Lung microvascular endothelial cell (primary cell): ENCODE data around the gene BMERB1. TPM values are rescaled to one million over a fixed set of nuclear protein-coding genes. Genes with fewer than 3 reads are reported as not detected.
A peak's percentile ranks its signal among the peaks of the same experiment; 100 is the strongest.

Experiments
- DNase-seq, 2 donors: peaks; one replicate each; pipeline versions ENCODE4 v3.0.0 to v3.0.0-alpha.2; 2010; ENCODE audit warnings: low read depth in 2 of 2
- total RNA-seq: library from RNA; depleted of rRNA; stranded (reverse); fragments of >200 nt; gene quantifications from 2 replicates; pipeline ENCODE4 v1.2.1, GENCODE V29; 2014

Gene BMERB1
- total RNA-seq, 1 donor from 2014 or later: 12.3 TPM

DNA sequence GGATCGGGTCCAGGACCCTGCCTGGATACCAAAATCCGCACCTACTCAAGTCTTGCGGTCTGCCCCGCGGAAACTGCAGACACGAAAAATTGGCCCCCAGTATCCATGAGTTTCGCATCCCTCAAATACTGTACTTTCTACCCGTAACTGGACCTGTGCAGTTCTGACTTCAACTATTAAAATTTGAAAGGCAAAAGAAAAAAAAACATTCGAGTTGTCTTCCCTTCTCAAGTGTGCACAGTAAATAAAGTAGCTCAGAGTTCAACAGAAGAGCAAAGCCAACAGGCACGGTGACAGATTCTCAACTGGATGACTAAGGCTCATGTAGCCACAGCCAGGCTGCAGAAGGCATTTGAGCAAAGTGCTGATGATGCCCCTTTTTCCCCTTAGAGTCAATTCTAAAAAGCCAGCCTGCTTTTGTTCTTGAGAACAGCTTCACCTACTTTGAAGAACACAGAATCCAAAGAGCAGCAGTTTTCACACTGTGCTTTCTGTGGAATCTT, 176.0 kb downstream of the BMERB1 start:
- DNase-seq: no peak

- DNase-seq: peak in 1 of 2 donors; percentile 46
These were observed 177.2 kb downstream of the BMERB1 start for GRCh38 chr16:15611610-15612009.

GRCh38 chr16:15613676-15614075, 179.3 kb downstream of the BMERB1 start:
- no peak for DNase-seq

- DNase-seq: no peak
These were observed 181.6 kb downstream of the BMERB1 start for GRCh38 chr16:15616012-15616411.

- no peak for DNase-seq
These were observed 182.2 kb downstream of the BMERB1 start for GRCh38 chr16:15616475-15617165.

- no peak for DNase-seq
These were observed 183.5 kb downstream of the BMERB1 start for GRCh38 chr16:15617901-15618300.

GRCh38 chr16:15618392-15618791, 184.0 kb downstream of the BMERB1 start:
- DNase-seq: no peak

DNA sequence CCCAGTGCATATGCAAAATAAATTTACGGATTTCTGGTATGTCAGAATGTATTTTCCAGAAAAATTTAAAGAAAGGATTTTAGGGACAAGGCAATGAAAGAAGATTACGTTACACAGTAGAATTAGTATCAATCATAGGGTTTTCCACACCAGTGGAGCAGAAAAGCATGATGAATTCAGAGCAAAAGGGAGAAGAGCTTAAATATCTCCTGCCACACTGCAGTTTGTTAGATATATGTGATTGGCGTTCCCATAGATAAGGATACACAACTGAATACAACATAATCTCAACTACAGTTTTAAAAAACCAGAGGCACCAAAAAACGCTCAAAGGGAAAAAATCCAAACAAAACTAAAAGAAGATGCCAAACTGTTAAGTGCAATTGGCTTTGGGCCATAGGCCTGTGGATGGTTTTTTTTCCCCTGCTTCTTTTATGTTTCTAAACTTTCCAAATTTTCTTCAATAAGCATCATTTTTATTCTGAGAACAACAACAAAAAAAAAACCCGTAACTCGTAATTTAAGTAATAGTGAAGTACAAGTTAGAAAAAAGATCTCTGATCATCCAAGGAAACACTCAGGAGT, 186.3 kb downstream of the BMERB1 start:
- no peak for DNase-seq

- DNase-seq: no peak
These were observed 187.1 kb downstream of the BMERB1 start for GRCh38 chr16:15621456-15621855.

DNA sequence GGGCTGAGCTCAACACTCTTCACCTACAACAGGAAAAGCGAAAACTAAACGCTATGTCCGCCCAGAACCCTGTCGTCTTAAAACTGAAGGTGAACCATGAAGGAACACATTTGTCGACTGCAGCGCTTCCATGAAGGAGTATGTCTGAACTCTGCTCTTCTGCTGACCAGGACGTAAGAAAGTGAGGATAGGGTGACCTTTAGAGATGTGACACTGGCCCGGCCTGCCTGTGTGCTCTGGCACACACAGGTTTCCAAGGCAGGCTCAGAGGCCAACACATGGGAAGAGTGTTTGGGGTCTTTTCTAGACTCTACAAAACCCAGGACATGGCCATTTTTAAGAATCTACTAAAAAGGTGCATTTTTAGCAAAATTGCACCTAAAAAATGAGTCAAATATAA, 187.5 kb downstream of the BMERB1 start:
- DNase-seq: no peak

GRCh38 chr16:15631730-15632409, 197.5 kb downstream of the BMERB1 start:
- no peak for DNase-seq

GRCh38 chr16:15635926-15636325, 201.5 kb downstream of the BMERB1 start:
- no peak for DNase-seq

DNA sequence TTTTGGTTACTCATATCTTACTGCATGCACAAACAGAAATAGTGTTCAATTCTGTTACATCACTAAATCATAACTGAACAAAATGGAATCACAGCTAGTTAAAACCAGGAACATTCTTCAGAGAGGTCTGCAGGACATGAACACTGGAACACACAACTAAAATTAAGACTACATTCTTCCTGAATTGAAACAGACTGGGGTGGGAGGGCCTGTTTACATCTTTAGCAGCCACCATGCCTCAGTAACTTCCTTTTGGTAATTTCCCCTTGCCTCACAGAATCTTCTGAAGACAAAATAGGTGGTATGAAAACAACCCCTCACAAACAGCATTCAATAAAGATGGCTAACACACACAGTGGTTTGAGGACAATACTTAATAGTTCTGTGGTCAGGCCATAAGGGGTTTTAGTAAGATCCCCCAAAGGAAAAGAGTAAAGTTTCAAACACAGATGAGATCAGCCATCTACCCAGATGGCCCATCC, 202.0 kb downstream of the BMERB1 start:
- DNase-seq: peak in 1 of 2 donors; percentile 45

Other genes starting within 250 kb of the BMERB1 start
- 0.44 and 0.99 TPM in 2 replicates for gene NPIPA5, start 56.3 kb upstream of the BMERB1 start, total RNA-seq
- under 0.01 and 0.20 TPM in 2 replicates for gene MPV17L, start 38.8 kb upstream of the BMERB1 start, total RNA-seq
- 9.8 and 14.3 TPM in 2 replicates for gene MARF1, start 208.6 kb downstream of the BMERB1 start, total RNA-seq
- 17.5 and 22.0 TPM in 2 replicates for gene NDE1, start 215.7 kb downstream of the BMERB1 start, total RNA-seq